Activated naive CD8-positive, alpha-beta T cell (primary cell): ENCODE data around the gene KIAA0753.
"Not testable (repeated sequence)": the region's sequence is repeated elsewhere in the genome, so short reads cannot be mapped to it uniquely, and the experiment has no call there.

Experiments used
- H3K27ac Mint-ChIP-seq: one replicate; pipeline ENCODE4 v1.8.0; 2021; ENCODE audit warnings: mixed read lengths
- H3K27me3 Mint-ChIP-seq: one replicate; pipeline ENCODE4 v1.8.0; 2021; ENCODE audit warnings: mixed read lengths
- H3K36me3 Mint-ChIP-seq: one replicate; pipeline ENCODE4 v1.8.0; 2021; ENCODE audit warnings: mixed read lengths
- H3K4me1 Mint-ChIP-seq: one replicate; pipeline ENCODE4 v1.8.0; 2021; ENCODE audit warnings: low read depth, mixed read lengths
- H3K4me3 Mint-ChIP-seq: one replicate; pipeline ENCODE4 v1.8.0; 2021; ENCODE audit warnings: mild to moderate bottlenecking, mixed read lengths
- H3K9me3 Mint-ChIP-seq: one replicate; pipeline ENCODE4 v1.8.0; 2021; ENCODE audit warnings: low read depth, mixed read lengths

KIAA0753 gene

GRCh38 chr17:6577686-6578263, 62.7 kb downstream of the KIAA0753 start:
- no peak overlapping the region for H3K4me3 Mint-ChIP-seq
- H3K27ac Mint-ChIP-seq = peak overlapping the region; percentile 1
- no peaks in the 10 kb centered on the region for H3K9me3 Mint-ChIP-seq
- no peaks in the 10 kb centered on the region for H3K27me3 Mint-ChIP-seq
- peaks cover 8% of the 10 kb centered on the region for H3K36me3 Mint-ChIP-seq
- peaks cover 20% of the 10 kb centered on the region for H3K4me1 Mint-ChIP-seq

- Mint-ChIP-seq H3K4me1 (peaks cover 20% of the 10 kb centered on the region), H3K27ac (no peak overlapping the region), H3K36me3 (peaks cover 3% of the 10 kb centered on the region), H3K9me3 (no peaks in the 10 kb centered on the region), H3K27me3 (no peaks in the 10 kb centered on the region), H3K4me3 (no peak overlapping the region)
Observed at GRCh38 chr17:6576038-6576785, 64.3 kb downstream of the KIAA0753 start.

GRCh38 chr17:6575596-6575988, 64.9 kb downstream of the KIAA0753 start:
- Mint-ChIP-seq H3K4me3 (peak overlapping the region; percentile 60), H3K27me3 (no peaks in the 10 kb centered on the region), H3K36me3 (peaks cover 3% of the 10 kb centered on the region), H3K27ac (no peak overlapping the region), H3K4me1 (peaks cover 20% of the 10 kb centered on the region), H3K9me3 (no peaks in the 10 kb centered on the region)

GRCh38 chr17:6574687-6575595, 65.6 kb downstream of the KIAA0753 start:
- peak overlapping the region; percentile 60 for H3K4me3 Mint-ChIP-seq
- peak overlapping the region; percentile 61 for H3K27ac Mint-ChIP-seq

GRCh38 chr17:6573982-6574686, 66.4 kb downstream of the KIAA0753 start:
- no peak overlapping the region for H3K4me3 Mint-ChIP-seq
- no peaks in the 10 kb centered on the region for H3K9me3 Mint-ChIP-seq
- peaks cover 20% of the 10 kb centered on the region for H3K4me1 Mint-ChIP-seq
- peaks cover 3% of the 10 kb centered on the region for H3K36me3 Mint-ChIP-seq
- no peak overlapping the region for H3K27ac Mint-ChIP-seq
- no peaks in the 10 kb centered on the region for H3K27me3 Mint-ChIP-seq

More at GRCh38 chr17:6574687-6575595, 65.6 kb downstream of the KIAA0753 start:
- Mint-ChIP-seq H3K9me3 (no peaks in the 10 kb centered on the region), H3K4me1 (peaks cover 20% of the 10 kb centered on the region), H3K36me3 (peaks cover 3% of the 10 kb centered on the region), H3K27me3 (no peaks in the 10 kb centered on the region)

GRCh38 chr17:6573495-6573894, 67.0 kb downstream of the KIAA0753 start:
- H3K27ac Mint-ChIP-seq, H3K4me3 Mint-ChIP-seq, H3K27me3 Mint-ChIP-seq, H3K36me3 Mint-ChIP-seq, H3K9me3 Mint-ChIP-seq: not testable (repeated sequence)
- H3K4me1 Mint-ChIP-seq = peaks cover 20% of the 10 kb centered on the region

GRCh38 chr17:6572972-6573370, 67.5 kb downstream of the KIAA0753 start:
- no peaks in the 10 kb centered on the region for H3K27me3 Mint-ChIP-seq
- no peak overlapping the region for H3K27ac Mint-ChIP-seq
- H3K36me3 Mint-ChIP-seq = peaks cover 3% of the 10 kb centered on the region
- H3K4me3 Mint-ChIP-seq = no peak overlapping the region
- no peaks in the 10 kb centered on the region for H3K9me3 Mint-ChIP-seq
- H3K4me1 Mint-ChIP-seq = peaks cover 20% of the 10 kb centered on the region

- Mint-ChIP-seq H3K36me3 (no peaks in the 10 kb centered on the region), H3K9me3 (no peaks in the 10 kb centered on the region), H3K27ac (no peak overlapping the region), H3K4me3 (no peak overlapping the region), H3K4me1 (peaks cover 20% of the 10 kb centered on the region), H3K27me3 (no peaks in the 10 kb centered on the region)
Observed at GRCh38 chr17:6571452-6571781, 69.1 kb downstream of the KIAA0753 start.

GRCh38 chr17:6570731-6571451, 69.6 kb downstream of the KIAA0753 start:
- H3K27me3 Mint-ChIP-seq = peaks cover under 1% of the 10 kb centered on the region
- H3K27ac Mint-ChIP-seq = no peak overlapping the region
- no peaks in the 10 kb centered on the region for H3K9me3 Mint-ChIP-seq

GRCh38 chr17:6569370-6570285, 70.9 kb downstream of the KIAA0753 start:
- peaks cover 4% of the 10 kb centered on the region for H3K4me1 Mint-ChIP-seq
- H3K9me3 Mint-ChIP-seq = no peaks in the 10 kb centered on the region
- no peak overlapping the region for H3K4me3 Mint-ChIP-seq
- peaks cover 1% of the 10 kb centered on the region for H3K27me3 Mint-ChIP-seq
- no peak overlapping the region for H3K27ac Mint-ChIP-seq
- H3K36me3 Mint-ChIP-seq = no peaks in the 10 kb centered on the region

More at GRCh38 chr17:6570731-6571451, 69.6 kb downstream of the KIAA0753 start:
- no peaks in the 10 kb centered on the region for H3K36me3 Mint-ChIP-seq
- H3K4me3 Mint-ChIP-seq = no peak overlapping the region
- H3K4me1 Mint-ChIP-seq = peaks cover 16% of the 10 kb centered on the region

GRCh38 chr17:6568184-6568758, 72.2 kb downstream of the KIAA0753 start:
- peaks cover 2% of the 10 kb centered on the region for H3K36me3 Mint-ChIP-seq
- H3K27ac Mint-ChIP-seq = no peak overlapping the region
- no peak overlapping the region for H3K4me3 Mint-ChIP-seq
- H3K4me1 Mint-ChIP-seq = no peaks in the 10 kb centered on the region
- H3K9me3 Mint-ChIP-seq = no peaks in the 10 kb centered on the region
- peaks cover 5% of the 10 kb centered on the region for H3K27me3 Mint-ChIP-seq

- no peak overlapping the region for H3K27ac Mint-ChIP-seq
- H3K27me3 Mint-ChIP-seq = peaks cover 10% of the 10 kb centered on the region
- H3K4me1 Mint-ChIP-seq = no peaks in the 10 kb centered on the region
- no peak overlapping the region for H3K4me3 Mint-ChIP-seq
- peaks cover 2% of the 10 kb centered on the region for H3K36me3 Mint-ChIP-seq
- no peaks in the 10 kb centered on the region for H3K9me3 Mint-ChIP-seq
Observed at GRCh38 chr17:6567528-6568183, 72.9 kb downstream of the KIAA0753 start.

GRCh38 chr17:6561446-6561845, 79.1 kb downstream of the KIAA0753 start:
- H3K27ac Mint-ChIP-seq = no peak overlapping the region
- peaks cover 2% of the 10 kb centered on the region for H3K36me3 Mint-ChIP-seq
- no peak overlapping the region for H3K4me3 Mint-ChIP-seq
- H3K27me3 Mint-ChIP-seq = peaks cover 26% of the 10 kb centered on the region
- H3K4me1 Mint-ChIP-seq = peaks cover 7% of the 10 kb centered on the region
- no peaks in the 10 kb centered on the region for H3K9me3 Mint-ChIP-seq
